ENCODE data around the gene FRA10AC1. TPM values are rescaled to one million over a fixed set of nuclear protein-coding genes. Genes with fewer than 3 reads are reported as not detected.

The FRA10AC1 gene
- total RNA-seq, 1 donor from 2014 or later, result 15.1 TPM

Other genes starting within 250 kb of the FRA10AC1 start
- 45.4 TPM for gene MYOF, start 220.3 kb downstream of the FRA10AC1 start, total RNA-seq
- 4.7 TPM for gene CEP55, start 206.0 kb downstream of the FRA10AC1 start, total RNA-seq
- gene FFAR4, start 135.9 kb downstream of the FRA10AC1 start, total RNA-seq, result 0.52 TPM
- 12.5 TPM for gene RBP4, start 101.4 kb downstream of the FRA10AC1 start, total RNA-seq
- not detected for gene PDE6C, start 90.1 kb downstream of the FRA10AC1 start, total RNA-seq
- 9.4 TPM for gene LGI1, start 55.3 kb upstream of the FRA10AC1 start, total RNA-seq
- gene SLC35G1, start 191.4 kb upstream of the FRA10AC1 start, total RNA-seq, result 1.0 TPM